Fibroblast of skin of left biceps (primary cell): ENCODE data around the gene VEGFC.

Experiments
- DNase-seq, 2 experiments: peaks; one replicate each; pipeline ENCODE4 v3.0.0-alpha.2; 2013; ENCODE audit warnings: low read depth in 2 of 2

VEGFC gene

DNA sequence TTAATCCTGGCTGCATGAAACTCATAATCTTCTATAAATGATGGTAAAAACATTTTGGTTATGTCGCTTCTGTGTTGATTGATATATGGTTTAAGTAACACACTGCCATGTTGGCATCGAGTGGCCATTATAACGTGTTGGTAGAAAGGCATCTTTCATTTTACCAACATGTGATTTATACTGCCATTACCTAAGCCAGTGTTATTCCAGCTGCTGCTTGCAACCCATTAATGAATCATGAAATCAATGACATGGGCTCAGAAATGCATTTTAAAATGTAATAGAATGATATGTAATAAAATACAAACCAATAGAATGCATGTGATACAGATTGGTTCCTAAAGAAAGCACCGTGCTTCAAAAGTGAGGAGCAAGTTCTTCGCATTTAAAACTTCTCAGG, 102.0 kb downstream of the VEGFC start:
- DNase-seq: no peak

DNA sequence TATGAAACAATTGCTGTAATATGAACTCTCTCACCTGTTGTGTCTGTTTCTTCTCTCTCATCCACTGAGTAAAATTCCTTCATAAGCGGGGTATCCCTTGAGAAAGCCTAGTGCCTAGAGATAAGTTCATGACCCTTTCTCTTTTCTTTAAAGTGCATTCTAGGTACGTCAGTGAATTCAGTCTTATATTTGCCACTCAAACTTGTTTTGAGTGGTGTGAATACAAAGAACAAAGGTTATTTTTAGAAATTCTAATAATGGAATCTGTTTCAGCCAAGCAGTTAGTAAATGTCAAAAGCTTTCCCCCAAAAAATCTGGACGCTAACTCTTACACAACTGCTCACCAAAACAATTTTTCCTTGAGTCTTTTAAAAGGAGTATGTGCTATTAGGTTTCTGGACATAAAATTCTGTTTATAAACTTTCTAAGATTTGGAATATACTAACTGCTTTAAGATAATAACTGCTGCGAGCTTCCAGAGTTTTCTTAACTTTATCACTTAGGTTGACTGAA, 112.0 kb downstream of the VEGFC start:
- DNase-seq: no peak

DNA sequence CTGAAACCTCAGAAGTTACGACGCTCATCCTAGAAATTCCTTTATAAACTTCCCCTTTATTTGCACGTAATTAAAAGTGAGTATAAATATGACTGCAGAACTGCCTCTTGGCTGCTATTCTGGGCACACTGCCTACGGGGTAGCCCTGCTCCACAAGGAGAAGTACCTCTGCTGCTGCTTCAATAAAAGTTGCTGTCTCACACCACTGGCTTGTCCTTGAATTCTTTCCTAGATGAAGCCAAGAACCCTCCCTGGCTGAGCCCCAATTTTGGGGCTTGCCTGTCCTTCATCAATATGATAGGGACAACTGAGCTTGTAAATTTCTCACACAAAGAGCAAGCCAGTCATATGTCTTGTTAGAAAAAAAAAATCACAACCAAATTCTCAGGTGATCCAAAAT, 115.8 kb downstream of the VEGFC start:
- no peak for DNase-seq

DNA sequence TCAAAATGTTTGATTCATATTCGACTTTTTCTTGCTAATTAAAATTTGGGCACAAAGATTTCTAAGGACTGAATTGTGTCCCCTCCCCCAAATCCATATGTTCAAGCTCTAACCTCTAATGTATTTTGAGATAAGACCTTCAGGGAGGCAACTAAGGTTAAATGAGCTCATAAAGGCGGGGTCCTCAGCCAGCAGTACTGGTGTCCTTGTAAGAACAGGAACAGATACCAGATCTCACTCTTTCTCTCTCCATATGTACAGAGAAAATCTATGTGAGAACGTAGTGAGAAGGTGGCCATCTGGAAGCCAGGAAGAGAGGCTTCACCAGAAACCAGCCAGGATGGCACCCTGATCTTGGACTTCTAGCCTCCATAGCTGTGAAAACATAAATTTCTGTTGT, 116.9 kb downstream of the VEGFC start:
- no peak for DNase-seq

DNA sequence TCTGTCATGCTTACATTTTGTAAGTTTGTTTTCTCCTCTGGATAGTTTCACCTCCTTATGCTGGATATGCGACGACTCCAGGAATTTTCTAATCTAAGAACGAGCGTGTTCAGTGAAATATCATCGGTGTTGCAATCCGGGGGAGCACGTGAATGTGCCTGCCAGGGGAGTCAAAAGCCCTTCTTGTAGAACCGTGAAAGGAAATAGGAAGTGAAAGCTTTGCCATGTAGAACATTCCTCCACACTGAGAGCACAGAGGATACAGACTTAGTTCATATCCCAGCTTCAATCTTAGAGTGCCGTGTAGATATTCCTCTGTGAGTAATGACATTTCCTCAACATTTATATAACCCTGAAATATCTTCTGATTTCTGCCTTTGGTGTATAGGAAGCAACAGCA, 121.2 kb downstream of the VEGFC start:
- no peak for DNase-seq

DNA sequence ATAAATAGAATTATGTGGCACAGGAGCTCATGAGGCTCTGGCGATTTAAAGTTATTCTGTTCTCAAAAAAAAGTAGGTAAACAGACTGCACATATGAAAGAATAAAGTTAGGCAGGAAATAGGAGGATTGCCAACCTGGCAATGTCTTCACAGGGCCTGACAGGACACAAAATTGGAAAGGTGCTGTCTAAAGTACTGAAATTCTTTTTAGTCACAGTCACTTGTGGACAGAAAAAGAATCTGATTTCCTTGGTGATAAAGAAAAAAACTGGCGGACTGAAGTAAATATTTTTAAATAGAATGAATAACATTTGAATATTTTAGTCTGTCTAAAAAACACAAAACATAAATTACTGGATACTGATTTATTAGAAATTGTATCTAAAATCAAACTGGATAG, 124.4 kb downstream of the VEGFC start:
- DNase-seq: no peak

DNA sequence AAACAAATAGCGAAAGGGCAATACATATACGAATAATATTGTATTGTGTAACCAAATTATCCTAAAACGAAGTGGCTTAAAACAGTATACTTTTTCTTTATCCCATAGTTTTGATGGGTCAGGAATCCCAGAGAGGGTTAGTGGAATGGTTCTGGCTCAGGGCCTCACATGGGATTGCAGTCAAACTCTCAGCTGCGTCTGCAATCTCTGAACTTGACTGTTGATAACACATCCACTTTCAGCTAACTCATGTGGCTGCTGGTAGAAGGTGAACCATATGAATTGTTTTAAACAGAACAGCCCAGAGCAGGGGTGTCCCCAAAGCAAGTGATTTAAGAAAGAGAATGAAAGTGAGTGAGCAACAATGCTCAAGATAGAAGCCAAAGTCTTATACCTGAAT, 127.8 kb downstream of the VEGFC start:
- DNase-seq: no peak

DNA sequence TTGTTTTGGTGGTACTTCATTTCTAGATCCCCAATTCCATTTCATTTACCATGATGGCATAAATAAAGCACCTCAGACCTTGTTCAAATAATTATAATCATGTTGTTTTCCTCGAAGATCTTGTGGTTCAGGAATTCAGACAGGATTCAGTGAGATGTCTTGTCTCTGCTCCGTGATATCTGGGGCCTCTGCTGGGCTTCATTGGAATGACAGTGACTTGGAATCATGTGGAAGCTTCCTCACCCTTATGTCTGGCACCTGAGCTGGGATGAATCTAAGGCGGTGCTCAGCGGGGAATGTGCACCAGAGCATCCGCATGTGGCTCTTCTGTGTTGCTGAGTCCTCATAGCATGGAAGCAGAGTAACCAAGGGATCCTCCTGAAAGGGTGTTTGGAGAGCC, 132.2 kb downstream of the VEGFC start:
- no peak for DNase-seq

DNA sequence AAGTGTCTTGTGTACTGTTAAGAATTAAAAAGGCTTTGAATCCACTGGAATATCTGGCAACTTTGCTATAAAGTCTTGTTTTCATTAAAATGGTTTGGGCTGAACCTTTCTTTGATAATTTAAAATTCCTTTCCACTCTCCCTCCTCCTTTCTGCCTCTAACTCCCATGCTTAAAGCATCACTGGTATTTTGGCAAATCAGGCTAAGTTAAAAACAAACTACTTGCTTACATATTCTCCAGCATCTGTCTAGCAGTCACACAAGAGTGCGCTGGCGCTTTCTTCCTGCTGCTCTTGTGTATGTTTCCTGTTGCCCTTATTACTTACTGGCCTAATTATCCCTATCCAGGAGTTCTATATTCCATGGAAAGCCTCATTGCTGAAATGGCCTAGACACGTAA, 136.6 kb downstream of the VEGFC start:
- DNase-seq: no peak

DNA sequence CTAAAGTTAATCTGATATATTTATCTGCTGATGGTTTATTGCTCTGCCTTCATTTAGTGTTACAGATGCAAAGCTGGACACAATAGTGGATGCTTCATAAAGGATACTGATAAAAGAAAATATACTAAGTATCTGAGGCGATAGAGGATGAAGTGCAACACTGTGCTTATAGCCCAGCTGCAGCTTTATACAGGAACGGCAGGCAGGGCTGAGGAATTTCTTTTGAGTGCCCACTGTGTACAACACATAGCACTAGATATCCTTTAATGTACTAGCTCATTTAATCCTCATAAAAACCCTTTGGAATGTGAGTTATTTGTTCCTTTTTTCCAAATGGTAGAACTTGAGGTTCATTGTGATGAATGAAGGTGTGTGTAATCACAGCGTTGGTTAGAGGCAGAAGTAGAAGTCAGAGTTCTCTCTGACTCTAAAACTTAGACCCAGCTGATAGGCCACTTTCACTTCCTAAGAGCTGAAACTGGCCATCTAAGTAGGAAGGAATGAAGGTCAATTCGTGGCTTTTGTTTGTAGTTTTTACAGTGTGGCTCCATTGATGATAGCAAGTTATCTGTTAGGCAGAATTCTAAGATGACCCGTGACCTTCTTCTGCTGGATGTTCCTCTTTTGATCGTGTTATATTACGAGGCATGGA, 138.0 kb downstream of the VEGFC start:
- no peak for DNase-seq

DNA sequence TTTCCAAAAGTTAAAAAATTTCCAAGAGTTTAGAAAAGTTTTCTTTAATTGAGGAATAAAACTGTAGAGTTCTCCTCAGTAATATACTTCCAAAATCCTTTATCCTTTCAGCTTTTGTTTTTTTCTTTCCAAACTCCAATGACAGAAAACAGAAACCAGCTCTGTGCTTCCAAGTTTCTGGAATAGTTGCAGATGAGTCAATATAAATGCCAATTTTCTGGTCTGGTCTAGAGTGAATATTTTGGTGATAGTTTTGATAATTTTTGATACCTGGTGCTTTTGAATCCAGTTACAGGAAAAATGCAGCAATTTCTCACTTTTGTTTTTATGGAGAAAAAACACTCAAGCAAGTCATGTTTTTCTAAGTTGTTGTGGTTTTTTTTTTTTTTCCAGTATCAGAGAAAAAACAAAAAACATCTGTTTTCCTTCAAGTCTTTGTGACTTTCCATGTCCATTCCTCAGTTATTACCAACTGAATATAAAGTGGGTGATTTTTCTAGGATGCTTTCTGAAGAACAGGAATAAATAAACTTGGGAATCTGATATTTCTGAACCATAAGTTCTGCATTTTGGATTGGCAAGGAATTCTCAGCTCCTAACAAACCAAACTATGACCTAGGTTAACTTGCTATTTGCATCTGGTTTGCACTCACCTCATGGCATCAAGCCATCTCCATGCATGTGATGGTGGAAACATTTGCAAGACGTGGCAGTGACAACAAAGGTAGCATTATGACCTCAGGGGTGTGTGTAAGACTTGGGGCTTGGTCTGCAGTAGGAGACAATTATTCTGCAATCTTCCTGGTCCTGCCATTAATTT, 139.1 kb downstream of the VEGFC start:
- DNase-seq: no peak

DNA sequence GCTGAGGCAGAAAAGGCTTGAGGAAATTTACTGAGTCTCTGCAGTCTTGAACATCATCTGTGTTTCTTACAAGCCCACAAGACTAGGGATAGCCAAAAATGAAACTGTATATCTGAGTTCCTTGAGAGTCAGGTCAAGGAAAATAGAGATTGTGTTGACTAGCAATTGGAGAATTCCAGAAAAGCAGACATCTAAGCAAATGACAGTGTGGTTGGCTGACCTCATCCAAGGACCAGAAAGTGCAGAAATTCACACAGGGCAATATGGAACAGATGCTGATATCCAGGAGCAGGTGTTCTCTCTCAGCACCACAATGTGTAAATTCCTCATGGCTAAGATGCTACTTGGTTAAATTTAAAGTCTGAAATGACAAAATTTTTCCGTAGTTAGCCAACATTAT, 146.4 kb downstream of the VEGFC start:
- DNase-seq: no peak

DNA sequence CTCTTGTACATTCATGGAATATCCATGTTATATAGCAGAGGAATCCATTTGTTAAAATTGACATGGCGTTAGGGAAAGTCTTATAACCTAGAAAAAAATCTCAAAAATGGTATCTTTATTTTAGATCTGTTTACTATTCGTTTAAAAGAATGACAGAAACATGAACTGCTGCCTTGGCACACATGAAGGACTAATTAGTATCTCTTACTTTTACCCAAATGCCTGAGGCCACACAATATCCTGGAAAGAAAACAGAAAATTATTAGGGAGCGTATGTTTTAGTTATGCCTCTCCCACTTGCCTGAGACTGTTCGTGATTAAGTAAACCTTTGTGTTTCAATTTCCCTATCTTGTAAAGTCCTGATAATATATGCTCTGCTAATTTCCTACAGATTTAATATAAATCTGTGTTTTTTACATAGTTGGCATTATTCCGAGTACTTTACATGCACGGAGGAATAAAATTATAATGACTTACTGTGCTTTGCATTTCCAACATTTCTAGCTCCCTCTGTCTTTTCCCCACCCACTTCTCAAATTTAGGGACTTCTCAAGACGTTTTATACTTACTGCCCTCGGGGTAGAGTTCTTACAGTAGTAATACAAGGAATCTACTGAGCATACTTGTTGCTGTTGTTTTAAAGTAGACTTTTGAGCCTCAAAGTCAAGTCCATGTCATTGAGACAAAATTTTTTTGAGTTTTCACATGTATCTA, 147.3 kb downstream of the VEGFC start:
- no peak for DNase-seq

DNA sequence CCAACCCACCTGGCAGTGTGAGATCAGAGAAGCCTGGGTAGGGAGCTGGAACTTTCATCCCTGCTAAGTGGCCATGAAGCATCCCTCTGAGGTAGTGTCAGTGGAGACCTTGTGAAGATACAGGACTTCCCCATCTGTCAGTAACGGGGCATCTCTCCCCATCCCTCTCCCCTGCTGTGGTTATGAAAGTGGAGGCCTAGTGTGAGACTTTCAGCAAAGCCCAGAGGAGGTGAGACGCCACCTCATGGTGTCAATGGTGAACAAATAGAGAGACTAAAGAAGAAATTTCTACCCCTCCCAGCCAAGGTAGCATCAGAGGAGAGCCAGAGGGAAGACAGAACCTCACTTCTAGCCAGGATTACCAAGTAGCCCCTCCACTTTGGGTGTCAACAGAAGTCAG, 150.2 kb downstream of the VEGFC start:
- no peak for DNase-seq

DNA sequence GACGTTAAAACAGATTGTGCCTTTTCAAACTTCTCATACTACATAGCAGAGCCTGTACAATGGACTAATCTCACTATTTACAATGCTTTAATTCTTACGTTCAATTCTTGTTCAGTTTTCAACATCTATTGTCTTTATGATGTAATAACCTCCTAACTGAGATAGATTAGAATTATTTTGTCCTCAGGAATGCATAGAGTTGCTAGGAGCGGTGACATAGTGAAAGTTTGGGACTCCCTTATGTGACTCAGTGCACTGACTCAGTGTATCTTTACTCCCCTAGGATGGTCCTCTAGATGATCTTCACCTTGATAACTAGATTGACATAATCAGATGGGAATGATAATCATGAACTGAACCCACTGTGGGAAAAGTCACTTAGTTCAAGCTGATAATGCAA, 151.5 kb downstream of the VEGFC start:
- no peak for DNase-seq

DNA sequence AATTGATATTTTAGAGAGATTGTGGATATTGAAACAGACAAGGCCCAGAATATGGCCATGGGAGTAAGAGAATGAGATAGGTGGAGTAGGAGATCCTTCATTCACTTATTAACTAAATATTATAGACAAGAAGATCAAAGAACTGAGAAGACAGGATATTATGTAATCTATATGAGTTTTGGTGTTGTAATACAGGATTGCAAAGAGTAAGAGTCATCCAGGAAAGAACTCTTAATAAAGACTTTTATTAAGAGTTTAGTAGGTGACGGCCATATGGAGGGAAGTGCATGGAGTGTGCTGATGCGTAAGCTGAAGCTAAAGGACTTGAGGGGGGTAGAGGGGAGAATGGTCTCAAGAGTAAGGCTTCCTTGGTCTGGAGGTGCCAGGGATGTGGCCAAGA, 153.7 kb downstream of the VEGFC start:
- no peak for DNase-seq

DNA sequence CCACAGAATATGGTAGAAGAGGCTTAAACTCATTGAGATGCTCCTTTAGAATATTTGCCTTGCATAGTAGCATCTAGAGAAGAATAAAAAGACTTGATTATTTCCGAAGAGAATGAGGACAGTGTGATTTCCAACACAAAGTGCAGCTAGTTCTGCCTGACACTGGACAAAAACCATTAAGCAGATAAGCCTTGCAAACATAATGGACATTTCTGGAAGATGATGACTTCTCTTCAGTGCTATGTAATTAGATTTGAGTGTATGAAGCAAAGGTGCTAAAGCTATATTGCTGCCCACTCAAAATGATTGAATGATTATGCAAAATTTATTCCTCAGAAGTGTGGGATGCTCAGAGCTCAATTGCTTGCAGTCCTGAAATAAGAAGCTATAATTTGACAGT, 156.4 kb downstream of the VEGFC start:
- no peak for DNase-seq

DNA sequence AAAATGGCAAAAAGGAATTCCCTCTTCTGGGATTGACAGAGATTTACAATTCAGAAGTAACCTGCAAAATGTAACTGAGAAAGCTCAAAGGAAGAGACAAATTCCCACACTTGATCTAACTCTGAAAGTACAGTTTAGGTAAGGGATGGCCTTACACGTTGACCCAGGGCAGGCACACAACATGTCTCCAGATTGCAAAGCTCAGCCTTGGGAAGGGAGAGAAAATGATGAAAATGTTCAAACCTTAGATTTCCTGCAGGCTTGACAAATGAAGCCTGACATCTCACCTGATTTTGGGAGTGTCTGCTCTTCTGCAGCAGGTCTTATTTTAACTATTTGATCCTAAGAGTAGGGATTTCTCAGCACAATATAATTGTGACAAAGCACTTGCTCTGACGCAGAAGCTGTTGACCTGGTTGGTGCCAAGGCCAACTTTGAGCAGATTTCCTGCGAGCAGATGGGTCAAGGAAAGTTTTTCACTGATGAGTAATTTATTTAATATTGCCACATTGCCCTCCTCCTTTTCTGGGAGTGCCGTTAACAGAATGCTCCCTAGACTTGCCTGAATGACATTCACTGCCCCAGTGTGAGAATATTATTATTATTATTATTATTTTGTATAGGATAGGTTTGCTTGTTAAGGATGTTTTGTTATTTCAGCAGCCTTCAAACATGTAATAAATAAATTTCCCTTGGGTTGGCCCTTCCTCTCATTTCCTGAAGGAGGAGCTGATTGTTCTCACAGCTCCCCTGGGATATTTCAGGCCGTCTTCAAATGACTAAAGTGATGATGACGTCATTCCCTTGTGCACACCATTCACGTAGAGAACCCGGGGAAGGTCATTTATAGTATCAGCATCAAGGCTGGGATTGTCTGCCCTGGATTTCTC, 157.1 kb downstream of the VEGFC start:
- DNase-seq: peak in 1 of 2 experiments; percentile 19
